Heart left ventricle (tissue), 16 donors: ENCODE data around the gene PIK3R2. TPM values are rescaled to one million over a fixed set of nuclear protein-coding genes. Genes with fewer than 3 reads are reported as not detected.
A peak's percentile ranks its signal among the peaks of the same experiment; 100 is the strongest.

Source experiments
- ATAC-seq, 4 donors: fragments of 200-7000 bp; cut with Tn5 transposase; one replicate each; pipeline ENCODE4 v1.9.1; 2020 to 2022; ENCODE audit warnings: moderate library complexity in 4 of 4, mild to moderate bottlenecking in 3 of 4, moderate number of reproducible peaks in 1 of 4
- DNase-seq, 5 donors: peaks; one replicate each; pipeline ENCODE4 v3.0.0-alpha.2; 2020
- H3K27ac ChIP-seq, 12 donors: fragments of 200-600 bp; sonication (generic) in 4 of 12; one replicate each; pipeline versions ENCODE4 v1.5.0 to v1.8.0; 2016 to 2022; ENCODE audit warnings: mild to moderate bottlenecking in 2 of 12
- H3K27me3 ChIP-seq, 9 donors: fragments of 200-600 bp; sonication (generic) in 2 of 9; one replicate each; pipeline versions ENCODE4 v1.5.1 to v1.8.0; 2016 to 2022; ENCODE audit warnings: mild to moderate bottlenecking in 3 of 9
- H3K36me3 ChIP-seq, 9 donors: fragments of 200-600 bp; sonication (generic) in 2 of 9; one replicate each; pipeline versions ENCODE4 v1.5.0 to v1.8.0; 2018 to 2022; ENCODE audit warnings: mild to moderate bottlenecking in 2 of 9
- H3K4me1 ChIP-seq, 12 donors: fragments of 200-600 bp; sonication (generic) in 4 of 12; one replicate each; pipeline versions ENCODE4 v1.5.0 to v1.8.0; 2016 to 2022; ENCODE audit warnings: mild to moderate bottlenecking in 3 of 12
- H3K4me3 ChIP-seq, 12 donors: fragments of 200-600 bp; sonication (generic) in 4 of 12; one replicate each; pipeline versions ENCODE4 v1.5.0 to v1.8.0; 2017 to 2022; ENCODE audit warnings: mild to moderate bottlenecking in 9 of 12, moderate library complexity in 4 of 12
- H3K9me3 ChIP-seq, 12 donors: fragments of 200-600 bp; sonication (generic) in 4 of 12; one replicate each; pipeline versions ENCODE4 v1.5.0 to v1.8.0; 2016 to 2022; ENCODE audit warnings: mild to moderate bottlenecking in 1 of 12
- CTCF ChIP-seq, 12 donors: fragments of 200-600 bp; sonication (generic) in 4 of 12; IDR thresholded peaks; one replicate each; pipeline versions ENCODE4 v1.5.0 to v1.8.0; 2018 to 2022; ENCODE audit warnings: antibody characterized with exemption in 12 of 12, mild to moderate bottlenecking in 5 of 12
- POLR2A ChIP-seq, 2 donors: fragments of 450-650 bp; IDR thresholded peaks; one replicate each; pipeline ENCODE4 v1.6.1; 2017; ENCODE audit warnings: antibody characterized with exemption in 2 of 2, mild to moderate bottlenecking in 2 of 2, moderate library complexity in 2 of 2
- WGBS, 4 donors: extraction: QIAGEN DNeasy Blood & Tissue Kit in 2 of 4; methylation state at CpG; one replicate each; pipeline versions ENCODE4 v1.1.5 to v1.1.7; 2013 to 2018; 5-methylcytosine and 5-hydroxymethylcytosine counted together
- intact Hi-C, 10 donors: fragments of 100-400 bp; cut with DNase I; formaldehyde crosslinking; loops; one replicate each; pipeline versions ENCODE4 v1.11.1 to v1.14.2; 2022
- polyA plus RNA-seq, 2 donors: library from polyadenylated mRNA; stranded (reverse); fragments of 200-250 nt; gene quantifications; one replicate each; pipeline ENCODE4 v1.2.3, GENCODE V29; 2013
- total RNA-seq, 9 donors: library from RNA; depleted of rRNA in 2 of 9; stranded (reverse); fragments of >200 nt in 2 of 9; fragmentation: NEBNext Ultra II Directional in 3 of 9; extraction: Animal tissue kit (Norgen Biotek cat#: 25700) in 3 of 9; gene quantifications; one replicate each; pipeline versions ENCODE4 v1.1.0 to v1.2.4, GENCODE V29; 2016 to 2023
- donor health status: ischemic (EF 13 %, LVEDD 7.1; RV severe dilation, severe dysfunction).
- donor health status: healthy with polysubstance abuse.
- donor health status: DM: no; HTN: yes; CAD: no.
- donor health status: DM: no; HTN: no; CAD: no.
- donor health status: ischemic (EF 25% LVEDD 6.9; RV normal size, moderate dysfunction).
- donor health status: ischemic (EF 25% LVEDD 5.7; RV mildly dilated, moderate dysfunction).
- donor health status: healthy.
- donor health status: DM: yes; HTN: yes; CAD: no.
- donor health status: ischemic (EF 35%, LVEDD 5.7; RV mildly dilated, moderate dysfunction).
- donor health status: nonischemic (EF 11% LVEDD 7.7; RV severe dilation, severe dysfunction).
- donor health status: DM: yes; HTN: yes; CAD: no.
- donor health status: PGD.
- donor health status: ischemic (EF 29% LVEDD 5.4; RV normal size, mild dysfunction).
- donor health status: nonischemic (EF 23%, LVEDD 6.1; RV moderate dilation, normal function).

PIK3R2 gene
- total and polyA plus RNA-seq, 11 donors: 4.0 to 28.6 (median 23.4) TPM

- no peaks in the 10 kb centered on the region for H3K27me3 ChIP-seq
- peak within 1 kb of the TSS; percentile 6 to 95 (median 56) for H3K27ac ChIP-seq
- ATAC-seq (peak; percentile 49 to 82 (median 80)), DNase-seq (peak; percentile 74 to 90 (median 80))
- H3K4me3 ChIP-seq: peak within 1 kb of the TSS; percentile 43 to 90 (median 64)
- 1 to 2% (median 1%) methylated on average over 17 to 47 of the region's 47 CpGs for WGBS, 4 donors
- intact Hi-C loops: loop anchor here in 1 of 10 donors (5.0 kb wide), 1 partner anchor 61 kb away; no protein-coding TSS in a partner anchor
- no peaks in the 10 kb centered on the region for H3K9me3 ChIP-seq
- TF ChIP-seq POLR2A (IDR thresholded peaks at IDR 0.05) (peak in 1 of 2 donors; percentile 55), CTCF (IDR thresholded peaks at IDR 0.05) (no peak)
- H3K4me1 ChIP-seq: peaks cover 0 to 76% (median 20%) of the 10 kb centered on the region in 12 donors
- peaks cover 0 to 40% (median 9%) of the 10 kb centered on the region in 9 donors for H3K36me3 ChIP-seq
These were observed 20.8 kb downstream of the PIK3R2 start, which contains the start of gene IFI30 for GRCh38 chr19:18173572-18174288. Gene IFI30 (plus strand): TSS chr19:18173813. CDS start chr19:18173842, 29 bp downstream.

- Histone ChIP-seq H3K27me3 (no peaks in the 10 kb centered on the region), H3K4me1 (peaks cover 0 to 73% (median 20%) of the 10 kb centered on the region in 12 donors), H3K4me3 (peak overlapping the region in 8 of 12 donors; percentile 61 to 90 (median 73)), H3K9me3 (no peaks in the 10 kb centered on the region), H3K27ac (peak overlapping the region in 1 of 12 donors; percentile 95), H3K36me3 (peaks cover 0 to 42% (median 0%) of the 10 kb centered on the region in 9 donors)
- 88 to 97% (median 89%) methylated on average over 3 to 11 of the region's 11 CpGs for WGBS, 4 donors
- ATAC-seq: no peak
- DNase-seq: no peak
- no peak for TF ChIP-seq CTCF (IDR thresholded peaks at IDR 0.05)
- no peak for TF ChIP-seq POLR2A (IDR thresholded peaks at IDR 0.05)
- intact Hi-C loops: loop anchor here in 1 of 10 donors (5.0 kb wide), 1 partner anchor 63 kb away; no protein-coding TSS in a partner anchor
These were observed 22.0 kb downstream of the PIK3R2 start for GRCh38 chr19:18174983-18175382.

GRCh38 chr19:18176367-18177310 is 23.7 kb downstream of the PIK3R2 start:
- intact Hi-C loops: no loop called here
- Histone ChIP-seq H3K27ac (peak overlapping the region in 1 of 12 donors; percentile 95), H3K4me1 (peaks cover 0 to 65% (median 14%) of the 10 kb centered on the region in 12 donors), H3K27me3 (no peaks in the 10 kb centered on the region), H3K36me3 (peaks cover 0 to 42% (median 0%) of the 10 kb centered on the region in 9 donors), H3K4me3 (peak overlapping the region in 1 of 12 donors; percentile 88), H3K9me3 (no peaks in the 10 kb centered on the region)
- no peak for ATAC-seq
- no peak for TF ChIP-seq CTCF (IDR thresholded peaks at IDR 0.05)
- no peak for TF ChIP-seq POLR2A (IDR thresholded peaks at IDR 0.05)
- WGBS, 4 donors: 81 to 91% (median 86%) methylated on average over 14 to 19 of the region's 19 CpGs
- DNase-seq: no peak
